GM12878 (cell line): Measurements from ENCODE around the gene DAPK2. TPM values are rescaled to one million over a fixed set of nuclear protein-coding genes. Genes with fewer than 3 reads are reported as not detected.

Source experiments
- BCL11A ChIP-seq: IDR thresholded peaks from 2 replicates; pipeline ENCODE4 v1.6.1; 2011; ENCODE audit warnings: low read depth, low read length
- BRCA1 ChIP-seq: IDR thresholded peaks from 2 replicates; pipeline ENCODE4 v1.6.1; 2011; ENCODE audit warnings: low read depth, low read length, improper control_type of control experiment
- CBFB ChIP-seq: IDR thresholded peaks from 2 replicates; pipeline ENCODE4 v1.6.1; 2016; ENCODE audit warnings: antibody characterized with exemption, low read depth
- CBX3 ChIP-seq: fragments of 200-600 bp; sonication (generic); IDR thresholded peaks from 2 replicates; pipeline ENCODE4 v1.6.1; 2016; ENCODE audit warnings: low read depth, borderline replicate concordance
- CEBPB ChIP-seq, 2 experiments: fragments of 150-350 bp in 1 of 2; IDR thresholded peaks; 2 replicates each; pipeline ENCODE4 v1.6.1; 2012 to 2014; ENCODE audit warnings: low read depth in 2 of 2, low read length in 2 of 2, borderline replicate concordance in 1 of 2, inconsistent platforms in 1 of 2
- CREB1 ChIP-seq: IDR thresholded peaks from 2 replicates; pipeline ENCODE4 v1.6.1; 2012; ENCODE audit warnings: low read depth, mild to moderate bottlenecking, inconsistent platforms
- EZH2 ChIP-seq: IDR thresholded peaks from 2 replicates; pipeline ENCODE4 v1.6.1; 2012; ENCODE audit warnings: low read depth, mild to moderate bottlenecking, control low read depth, inconsistent platforms, low read length, borderline replicate concordance; ENCODE audit not compliant: control insufficient read depth
- FOXK2 ChIP-seq: fragments of 450-650 bp; IDR thresholded peaks from 2 replicates; pipeline ENCODE4 v1.6.1; 2017; ENCODE audit warnings: mild to moderate bottlenecking, moderate library complexity
- HCFC1 ChIP-seq: fragments of 150-350 bp; IDR thresholded peaks from 2 replicates; pipeline ENCODE4 v1.6.1; 2014; ENCODE audit warnings: low read length
- HDAC6 ChIP-seq: fragments of 200-600 bp; sonication (generic); IDR thresholded peaks from one replicate; pipeline ENCODE4 v1.8.0; 2017; ENCODE audit warnings: antibody characterized with exemption; ENCODE audit not compliant: unreplicated experiment
- KAT2A ChIP-seq: conservative IDR thresholded peaks from 2 replicates; pipeline ENCODE4 v1.6.1; 2011; ENCODE audit warnings: low read depth, low read length; ENCODE audit not compliant: control insufficient read depth
- MAX ChIP-seq: IDR thresholded peaks from 2 replicates; pipeline ENCODE4 v1.6.1; 2012; ENCODE audit warnings: low read depth, low read length, improper control_type of control experiment
- MYB ChIP-seq: fragments of 150-350 bp; IDR thresholded peaks from 2 replicates; pipeline ENCODE4 v1.6.1; 2014; ENCODE audit warnings: mild to moderate bottlenecking, low read depth, low read length, borderline replicate concordance
- NBN ChIP-seq: fragments of 450-650 bp; IDR thresholded peaks from 2 replicates; pipeline ENCODE4 v1.6.1; 2016
- NFXL1 ChIP-seq: fragments of 450-650 bp; IDR thresholded peaks from 2 replicates; pipeline ENCODE4 v1.6.1; 2017; ENCODE audit warnings: antibody characterized with exemption, mild to moderate bottlenecking, borderline replicate concordance
- NKRF ChIP-seq: fragments of 450-650 bp; conservative IDR thresholded peaks from 2 replicates; pipeline ENCODE4 v1.6.1; 2017; ENCODE audit warnings: mild to moderate bottlenecking, moderate library complexity
- NR2C1 ChIP-seq: fragments of 450-650 bp; IDR thresholded peaks from 2 replicates; pipeline ENCODE4 v1.6.1; 2017; ENCODE audit warnings: antibody characterized with exemption, mild to moderate bottlenecking, moderate library complexity
- PAX5 ChIP-seq: IDR thresholded peaks from 2 replicates; pipeline ENCODE4 v1.6.1; 2011; ENCODE audit warnings: low read depth, low read length, borderline replicate concordance
- PAX8 ChIP-seq: fragments of 450-650 bp; IDR thresholded peaks from 2 replicates; pipeline ENCODE4 v1.6.1; 2017; ENCODE audit warnings: mild to moderate bottlenecking, moderate library complexity
- PML ChIP-seq: IDR thresholded peaks from 2 replicates; pipeline ENCODE4 v1.6.1; 2012; ENCODE audit warnings: low read length, inconsistent platforms
- SMARCA5 ChIP-seq: fragments of 450-650 bp; IDR thresholded peaks from 2 replicates; pipeline ENCODE4 v1.6.1; 2017; ENCODE audit warnings: mild to moderate bottlenecking
- SP1 ChIP-seq: IDR thresholded peaks from one replicate; pipeline ENCODE4 v1.6.1; 2011; ENCODE audit warnings: low read depth, low read length
- SREBF1 ChIP-seq: IDR thresholded peaks from 2 replicates; pipeline ENCODE4 v1.6.1; 2012; ENCODE audit warnings: mild to moderate bottlenecking, low read length
- YBX1 ChIP-seq: fragments of 450-650 bp; IDR thresholded peaks from 2 replicates; pipeline ENCODE4 v1.6.1; 2016; ENCODE audit warnings: antibody characterized with exemption
- ZNF217 ChIP-seq: fragments of 450-650 bp; IDR thresholded peaks from 2 replicates; pipeline ENCODE4 v1.6.1; 2017; ENCODE audit warnings: antibody characterized with exemption, mild to moderate bottlenecking
- ZNF592 ChIP-seq: fragments of 450-650 bp; IDR thresholded peaks from 2 replicates; pipeline ENCODE4 v1.6.1; 2017; ENCODE audit warnings: mild to moderate bottlenecking, moderate library complexity
- polyA plus RNA-seq, 11 experiments: library from polyadenylated mRNA; depleted of rRNA in 4 of 11; unstranded in 6 of 11; stranded (reverse) in 5 of 11; fragments of >200 nt; fragmentation: Nextera tagmentation in 4 of 11; fragmentation: Illumina TruSeq in 1 of 11; extraction: Ambion mirVana in 4 of 11; extraction: Trizol in 1 of 11; gene quantifications; 1 replicate in 1 of 11; 2 replicates in 10 of 11; pipeline versions ENCODE4 v1.2.1 to v1.2.3, GENCODE V29; 2011 to 2016; ENCODE audit warnings: inconsistent platforms in 2 of 11, missing spikeins in 2 of 11, low read depth in 1 of 11
- total RNA-seq, 4 experiments: library from RNA; depleted of rRNA in 3 of 4; stranded (reverse); fragments of >200 nt in 3 of 4; fragmentation: Illumina TruSeq in 1 of 4; extraction: Trizol in 1 of 4; gene quantifications; 2 replicates each; pipeline versions ENCODE4 v1.2.1 to v1.2.3, GENCODE V29; 2013 to 2021
- TF ChIP-seq, protein P1 (sequence below): IDR thresholded peaks from 2 replicates; pipeline ENCODE4 v1.6.1; 2011; ENCODE audit warnings: borderline replicate concordance, low read depth, mild to moderate bottlenecking, moderate library complexity, mixed read lengths, low read length; ENCODE audit not compliant: insufficient read depth; ENCODE audit errors: extremely low read length

The DAPK2 gene
- total and polyA plus RNA-seq, 10 of the 15 experiments (the other 5 are each of a cell fraction or from before 2014, with no cell fraction given): 0.69 to 8.4 (median 4.1) TPM

DNA sequence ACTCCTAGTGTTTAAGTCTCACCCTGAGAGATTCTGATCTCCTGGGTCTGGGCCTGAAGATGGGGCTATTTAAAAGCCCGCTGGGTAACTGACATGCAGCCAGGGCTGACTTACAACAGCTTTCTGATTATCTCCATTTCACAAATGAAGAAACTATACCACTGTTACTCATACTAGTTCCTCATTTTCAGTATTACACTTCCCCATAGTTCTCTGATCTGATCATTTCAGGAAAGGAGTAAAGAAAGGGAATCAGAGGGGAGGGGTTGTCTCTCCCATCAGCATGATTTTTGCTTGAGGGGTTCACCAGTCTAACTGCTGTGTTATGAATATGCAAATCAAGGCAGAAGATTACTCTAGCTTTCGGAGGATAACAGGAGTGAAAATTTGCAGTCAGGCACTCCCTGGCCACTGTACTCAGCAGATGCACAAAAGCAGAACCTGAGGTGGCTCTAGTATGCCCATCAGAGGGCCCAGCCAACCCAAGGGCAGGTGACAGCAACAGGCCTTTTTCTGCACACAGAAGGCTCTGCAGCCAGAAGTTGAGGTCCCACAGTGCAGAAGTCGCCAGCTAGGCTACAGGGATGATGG lies 59.4 kb downstream of the DAPK2 start (continued):
- TF ChIP-seq MAX (no peak), CBFB (no peak), SP1 (no peak), CREB1 (no peak), PML (0 out of 2 replicates have a peak, but pooled peaks have one; percentile 27), NR2C1 (no peak), HDAC6 (no peak), EZH2 (no peak), NKRF (no peak), ZNF217 (no peak), FOXK2 (no peak), PAX5 (no peak), YBX1 (no peak), NFXL1 (no peak), CEBPB (IDR thresholded peaks at IDR 0.05; ENCODE audit: borderline replicate concordance in 1 of 2, low read depth in 2 of 2, low read length in 2 of 2) (no peak), HCFC1 (no peak), NBN (peak; percentile 77; the same call in 1 of the 2 replicates), KAT2A (no peak), PAX8 (no peak), SMARCA5 (0 out of 2 replicates have a peak, but pooled peaks have one; percentile 49), BCL11A (peak; percentile 79), ZNF592 (no peak), SREBF1 (no peak), CBX3 (no peak), MYB (no peak), BRCA1 (no peak)
- TF ChIP-seq, protein P1, sequence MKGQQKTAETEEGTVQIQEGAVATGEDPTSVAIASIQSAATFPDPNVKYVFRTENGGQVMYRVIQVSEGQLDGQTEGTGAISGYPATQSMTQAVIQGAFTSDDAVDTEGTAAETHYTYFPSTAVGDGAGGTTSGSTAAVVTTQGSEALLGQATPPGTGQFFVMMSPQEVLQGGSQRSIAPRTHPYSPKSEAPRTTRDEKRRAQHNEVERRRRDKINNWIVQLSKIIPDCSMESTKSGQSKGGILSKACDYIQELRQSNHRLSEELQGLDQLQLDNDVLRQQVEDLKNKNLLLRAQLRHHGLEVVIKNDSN: no peak
